ENCODE data around the gene TMEM150B. TPM values are rescaled to one million over a fixed set of nuclear protein-coding genes. Genes with fewer than 3 reads are reported as not detected.

TMEM150B gene
- total and polyA plus RNA-seq, 9 of the 15 experiments (the other 6 are each of a cell fraction or from before 2014, with no cell fraction given): 0.47 to 1.3 (median 0.74) TPM; not detected in 2

DNA sequence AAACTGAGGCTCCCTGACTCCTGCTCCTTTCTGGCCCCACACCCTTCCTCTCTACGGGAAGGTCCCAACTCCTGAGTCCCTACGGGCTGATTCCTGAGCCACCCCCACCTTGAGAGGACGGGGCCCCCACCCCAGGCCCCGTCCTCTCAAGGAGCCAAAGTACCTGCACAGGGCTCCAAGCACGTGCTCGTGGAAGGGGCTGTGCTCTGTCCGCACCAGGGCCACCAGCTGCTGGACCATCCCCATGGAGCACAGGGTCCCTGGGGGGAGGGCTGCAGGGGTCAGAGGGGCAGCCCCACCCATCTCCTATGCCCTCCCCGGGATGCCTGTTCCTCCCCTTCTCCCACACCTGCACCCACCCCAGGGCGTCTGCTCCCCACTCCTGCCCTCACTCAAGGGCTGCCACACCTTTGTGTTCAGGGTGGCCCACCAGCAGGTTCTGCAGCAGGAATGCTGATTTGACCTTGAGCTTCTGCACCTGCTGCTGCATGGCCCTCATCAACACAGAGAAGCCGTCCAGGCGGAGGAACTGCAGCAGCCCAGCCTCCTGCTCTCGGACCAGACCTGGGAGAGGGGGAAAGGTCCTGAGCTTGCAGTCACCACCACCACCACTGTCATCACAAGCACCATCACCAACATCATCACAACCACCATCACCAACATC, 59.3 kb downstream of the TMEM150B start (continued):
- TF ChIP-seq, protein P1, sequence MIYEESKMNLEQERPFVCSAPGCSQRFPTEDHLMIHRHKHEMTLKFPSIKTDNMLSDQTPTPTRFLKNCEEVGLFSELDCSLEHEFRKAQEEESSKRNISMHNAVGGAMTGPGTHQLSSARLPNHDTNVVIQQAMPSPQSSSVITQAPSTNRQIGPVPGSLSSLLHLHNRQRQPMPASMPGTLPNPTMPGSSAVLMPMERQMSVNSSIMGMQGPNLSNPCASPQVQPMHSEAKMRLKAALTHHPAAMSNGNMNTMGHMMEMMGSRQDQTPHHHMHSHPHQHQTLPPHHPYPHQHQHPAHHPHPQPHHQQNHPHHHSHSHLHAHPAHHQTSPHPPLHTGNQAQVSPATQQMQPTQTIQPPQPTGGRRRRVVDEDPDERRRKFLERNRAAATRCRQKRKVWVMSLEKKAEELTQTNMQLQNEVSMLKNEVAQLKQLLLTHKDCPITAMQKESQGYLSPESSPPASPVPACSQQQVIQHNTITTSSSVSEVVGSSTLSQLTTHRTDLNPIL (CRISPR knock-in tag; IDR thresholded peaks at IDR 0.05): no peak
- TF ChIP-seq RBM22 (IDR thresholded peaks at IDR 0.05; ENCODE audit: low read depth, low read length, poor library complexity, severe bottlenecking): no peak
- TF ChIP-seq SMARCC2 (IDR thresholded peaks at IDR 0.05; ENCODE audit: low read depth): no peak
- no peak for TF ChIP-seq BCL6 (CRISPR knock-in tag; IDR thresholded peaks at IDR 0.05)
- no peak for TF ChIP-seq ZNF717 (CRISPR knock-in tag; IDR thresholded peaks at IDR 0.05)
- TF ChIP-seq, protein P2, sequence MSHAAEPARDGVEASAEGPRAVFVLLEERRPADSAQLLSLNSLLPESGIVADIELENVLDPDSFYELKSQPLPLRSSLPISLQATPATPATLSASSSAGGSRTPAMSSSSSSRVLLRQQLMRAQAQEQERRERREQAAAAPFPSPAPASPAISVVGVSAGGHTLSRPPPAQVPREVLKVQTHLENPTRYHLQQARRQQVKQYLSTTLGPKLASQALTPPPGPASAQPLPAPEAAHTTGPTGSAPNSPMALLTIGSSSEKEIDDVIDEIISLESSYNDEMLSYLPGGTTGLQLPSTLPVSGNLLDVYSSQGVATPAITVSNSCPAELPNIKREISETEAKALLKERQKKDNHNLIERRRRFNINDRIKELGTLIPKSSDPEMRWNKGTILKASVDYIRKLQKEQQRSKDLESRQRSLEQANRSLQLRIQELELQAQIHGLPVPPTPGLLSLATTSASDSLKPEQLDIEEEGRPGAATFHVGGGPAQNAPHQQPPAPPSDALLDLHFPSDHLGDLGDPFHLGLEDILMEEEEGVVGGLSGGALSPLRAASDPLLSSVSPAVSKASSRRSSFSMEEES (CRISPR knock-in tag; IDR thresholded peaks at IDR 0.05): no peak
- TF ChIP-seq, protein P3, sequence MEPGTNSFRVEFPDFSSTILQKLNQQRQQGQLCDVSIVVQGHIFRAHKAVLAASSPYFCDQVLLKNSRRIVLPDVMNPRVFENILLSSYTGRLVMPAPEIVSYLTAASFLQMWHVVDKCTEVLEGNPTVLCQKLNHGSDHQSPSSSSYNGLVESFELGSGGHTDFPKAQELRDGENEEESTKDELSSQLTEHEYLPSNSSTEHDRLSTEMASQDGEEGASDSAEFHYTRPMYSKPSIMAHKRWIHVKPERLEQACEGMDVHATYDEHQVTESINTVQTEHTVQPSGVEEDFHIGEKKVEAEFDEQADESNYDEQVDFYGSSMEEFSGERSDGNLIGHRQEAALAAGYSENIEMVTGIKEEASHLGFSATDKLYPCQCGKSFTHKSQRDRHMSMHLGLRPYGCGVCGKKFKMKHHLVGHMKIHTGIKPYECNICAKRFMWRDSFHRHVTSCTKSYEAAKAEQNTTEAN (CRISPR knock-in tag; IDR thresholded peaks at IDR 0.05): no peak
- TF ChIP-seq ZNF551 (CRISPR knock-in tag; IDR thresholded peaks at IDR 0.05): no peak
- TF ChIP-seq ZFX (CRISPR knock-in tag; IDR thresholded peaks at IDR 0.05): no peak
- TF ChIP-seq XRCC5 (IDR thresholded peaks at IDR 0.05; ENCODE audit: low read depth, low read length): no peak

All from K562 (cell line).